HK-2 (cell line): ENCODE results near the gene HIBADH.

Source experiments
- DNase-seq: peaks from one replicate; pipeline ENCODE4 v3.0.0-alpha.2; 2018; ENCODE audit not compliant: unreplicated experiment

The HIBADH gene

DNA sequence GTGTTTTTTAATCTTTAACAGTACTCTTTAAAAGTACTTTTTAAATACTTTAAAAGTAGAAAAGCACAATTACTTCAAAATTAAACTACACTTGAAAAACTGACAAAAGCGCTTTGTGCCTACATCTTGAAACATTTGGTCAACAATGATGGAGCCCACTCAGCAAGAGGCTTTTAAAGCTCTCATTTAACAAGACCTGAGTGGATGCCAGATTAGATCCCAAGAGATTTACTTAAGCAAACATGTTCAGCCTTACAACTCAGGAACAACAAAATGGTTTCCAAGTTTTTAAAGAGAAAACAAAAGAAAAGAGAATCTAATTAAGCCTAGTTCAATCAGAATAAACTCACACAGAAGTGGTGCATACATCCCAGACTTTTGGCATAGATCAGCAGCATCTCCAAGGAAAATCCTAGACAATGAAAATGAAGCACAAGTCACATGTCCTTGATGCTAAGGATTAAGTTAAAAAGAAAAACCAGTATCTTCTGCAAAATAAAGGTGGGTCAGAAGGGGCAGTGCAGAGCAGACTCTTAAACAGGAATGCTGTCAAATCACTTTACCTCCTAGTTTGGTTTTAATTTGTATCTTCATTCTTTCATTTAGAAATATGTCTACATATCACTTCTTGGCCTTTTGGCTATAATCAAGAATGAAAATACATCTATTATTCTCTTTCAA, 26.2 kb downstream of the HIBADH start:
- DNase-seq = no peak

DNA sequence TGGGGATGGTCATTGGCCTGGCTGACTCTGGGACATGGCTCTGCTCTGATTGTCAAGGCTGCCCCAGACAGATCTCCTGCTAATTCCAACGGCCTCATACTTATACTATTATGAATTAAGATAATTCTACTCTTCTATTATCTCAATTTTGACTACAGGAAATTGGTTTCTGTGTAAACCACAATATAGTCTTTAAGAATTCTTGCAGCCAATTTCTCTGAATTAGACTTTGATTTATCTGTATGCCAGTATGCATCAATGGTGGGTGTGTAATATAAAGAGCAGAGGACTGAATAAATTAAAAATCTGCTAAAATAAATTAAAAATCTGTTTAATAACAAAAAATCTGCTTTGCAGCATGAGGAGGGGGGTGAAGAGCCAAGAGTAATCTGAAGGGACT, 27.0 kb downstream of the HIBADH start:
- no peak for DNase-seq

DNA sequence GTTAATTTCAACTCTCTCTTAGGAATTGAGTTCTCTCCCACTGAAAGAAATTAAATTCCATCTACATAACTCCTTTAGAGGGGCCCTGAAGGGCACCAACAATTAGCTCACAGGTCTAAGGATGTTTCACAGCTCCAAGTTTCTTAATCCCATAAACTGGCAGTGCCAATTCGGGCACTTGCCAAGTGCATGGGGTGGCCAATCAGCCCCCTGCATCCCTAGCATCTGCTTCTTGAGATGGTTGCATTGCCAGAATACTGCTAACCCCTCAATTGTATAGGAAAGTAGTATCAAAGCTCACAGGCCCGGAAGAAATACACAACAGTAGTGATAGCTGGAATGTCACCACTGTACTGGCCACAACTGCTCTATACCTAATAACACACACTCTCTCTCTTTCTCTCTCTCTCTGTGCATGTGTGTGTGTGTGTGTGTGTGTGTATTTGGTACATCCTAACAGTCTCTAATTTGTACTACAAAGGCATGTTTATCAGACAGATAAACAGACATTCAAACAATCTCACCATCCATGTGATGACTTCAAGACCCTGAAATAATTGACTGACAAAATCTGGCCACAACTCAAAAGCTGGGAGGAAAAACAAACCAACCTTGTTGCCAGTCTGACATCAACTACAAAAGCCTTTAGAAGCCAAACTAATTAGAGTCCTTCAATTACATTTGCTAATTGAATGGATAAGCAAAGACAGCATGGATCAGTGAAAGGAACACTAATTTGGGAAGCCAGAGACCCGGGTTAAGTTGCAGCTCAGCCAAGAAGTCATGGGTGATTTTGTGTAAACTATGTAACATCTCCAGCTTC, 27.8 kb downstream of the HIBADH start:
- no peak for DNase-seq

DNA sequence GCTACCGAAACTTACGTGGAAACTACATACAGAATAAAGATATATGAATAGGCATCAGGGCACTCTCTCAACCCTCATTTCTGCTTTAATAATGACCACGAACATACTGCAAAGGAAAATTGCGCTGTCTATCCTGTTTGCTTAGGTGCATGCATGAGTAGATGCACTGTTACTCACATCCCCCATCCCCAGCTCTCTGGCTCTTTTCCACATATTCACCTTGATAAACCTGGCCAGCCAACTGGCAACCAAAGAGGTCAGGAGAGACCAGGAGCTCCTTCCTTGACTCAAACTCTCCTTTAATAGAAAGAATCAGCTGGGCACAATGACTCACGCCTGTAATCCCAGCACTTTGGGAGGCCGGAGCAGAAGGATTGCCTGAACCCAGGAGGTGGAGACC, 29.6 kb downstream of the HIBADH start:
- DNase-seq = no peak

DNA sequence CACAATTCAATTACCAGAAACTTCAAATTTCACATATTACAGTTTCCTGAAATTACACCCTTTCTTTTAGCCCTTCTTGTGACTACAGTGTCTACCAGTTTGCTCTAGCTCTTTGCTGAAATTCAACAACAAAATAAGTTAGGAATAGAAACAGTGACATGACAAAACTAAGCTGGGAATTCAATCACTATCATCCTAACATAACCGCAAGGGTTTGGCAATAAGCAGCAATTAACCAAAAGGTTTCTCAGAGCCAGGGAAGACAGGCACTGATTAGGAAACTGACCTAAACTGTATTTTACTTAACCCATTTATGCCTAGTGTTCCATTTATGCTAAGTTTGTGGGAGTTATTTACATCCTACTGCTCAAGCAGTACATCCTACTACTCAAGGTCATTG, 31.3 kb downstream of the HIBADH start:
- no peak for DNase-seq

DNA sequence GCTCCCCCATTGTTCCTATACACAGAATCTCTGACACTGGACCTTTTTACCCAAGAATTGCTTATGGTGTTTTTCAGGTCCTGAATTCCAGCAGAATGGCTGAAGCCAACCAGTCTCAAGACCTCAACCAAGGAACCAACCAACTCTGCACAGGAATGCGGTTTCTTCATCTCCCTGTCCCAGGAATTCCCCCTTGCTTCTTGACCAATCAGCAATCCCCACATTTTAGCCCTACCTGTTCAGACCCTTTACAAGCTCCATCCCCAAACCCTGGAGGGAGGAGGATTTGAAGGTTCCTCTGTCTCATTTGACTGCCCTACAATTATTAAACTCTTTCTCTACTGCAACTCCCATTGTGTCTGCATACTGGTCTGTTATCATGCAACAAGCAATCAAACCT, 35.5 kb downstream of the HIBADH start:
- DNase-seq = no peak

DNA sequence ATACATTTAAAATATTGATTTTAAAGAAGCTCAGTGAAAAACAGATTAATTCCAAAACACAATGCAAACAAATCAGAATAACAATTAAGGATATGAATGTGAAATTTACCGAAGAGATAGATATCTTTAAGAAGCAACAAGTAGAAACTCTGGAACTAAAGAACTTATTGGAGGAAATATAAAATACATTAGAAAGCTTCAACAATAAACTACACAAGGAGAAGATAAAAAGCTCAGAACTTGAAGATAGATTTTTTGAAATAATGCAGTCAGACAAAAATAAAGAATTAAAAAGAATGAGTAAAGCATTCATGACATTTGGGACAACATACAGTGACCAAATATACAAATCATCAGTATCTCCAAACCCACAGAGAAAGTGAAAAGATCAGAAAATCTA, 43.2 kb downstream of the HIBADH start:
- no peak for DNase-seq

DNA sequence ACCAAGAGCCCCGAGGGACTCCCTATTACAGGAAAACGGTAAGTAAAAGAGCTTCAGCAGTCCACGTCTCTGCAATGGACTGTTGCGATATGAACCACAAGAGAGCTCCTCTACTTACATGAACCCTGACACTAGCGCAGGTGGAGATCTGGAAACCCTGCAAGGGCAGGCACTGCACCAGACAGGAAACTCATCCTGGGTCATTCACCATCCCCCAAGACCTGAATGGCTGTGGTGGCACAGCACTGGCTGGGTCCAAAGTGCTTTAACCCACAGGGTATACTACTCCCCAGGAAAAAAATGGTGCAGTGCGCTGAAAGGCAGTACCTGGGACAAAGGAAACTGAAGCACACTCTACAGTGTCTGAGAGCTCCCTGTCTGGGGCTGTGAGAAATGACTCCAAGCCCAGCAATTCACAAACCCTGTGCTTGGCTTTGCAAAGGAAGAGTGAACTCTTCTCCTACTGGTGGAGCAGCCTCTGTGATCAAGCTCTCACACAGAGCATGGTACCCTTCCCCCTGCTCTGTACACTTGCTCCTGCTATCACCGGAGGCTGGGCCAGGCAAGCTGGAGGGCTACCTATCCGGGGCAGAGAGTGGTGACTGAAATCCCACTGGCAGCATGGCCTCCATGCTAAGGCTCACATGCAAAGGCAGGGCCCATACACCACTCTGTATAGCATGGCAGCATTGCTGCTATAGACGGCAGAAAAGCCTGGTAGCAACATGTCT, 44.9 kb downstream of the HIBADH start:
- no peak for DNase-seq

DNA sequence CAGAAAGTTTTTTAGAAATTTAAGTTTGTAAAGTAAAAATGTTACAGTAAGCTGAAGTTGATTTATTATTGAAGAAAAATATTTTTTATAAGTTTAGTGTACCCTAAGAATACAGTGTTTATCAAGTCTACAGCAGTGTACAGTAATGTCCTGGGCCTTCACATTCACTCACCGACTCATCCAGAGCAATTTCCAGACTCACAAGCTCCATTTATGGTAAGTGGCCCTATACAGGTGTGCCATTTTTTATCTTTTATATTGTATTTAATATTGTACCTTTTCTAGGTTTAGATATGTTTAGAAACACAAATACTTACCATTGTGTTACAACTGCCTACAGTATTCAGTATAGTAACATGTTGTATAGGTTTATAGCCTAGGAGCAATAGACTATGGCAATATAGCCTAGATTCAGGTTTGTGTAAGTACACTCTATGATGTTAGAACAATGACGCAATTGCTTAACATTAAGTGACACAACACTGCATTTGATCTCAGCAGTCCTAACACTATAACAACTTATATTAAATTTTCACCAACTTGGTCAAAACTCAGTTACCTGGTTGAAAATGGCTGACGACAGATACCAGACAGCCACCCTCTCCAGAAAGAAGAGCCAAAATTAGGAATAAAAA, 45.7 kb downstream of the HIBADH start:
- no peak for DNase-seq

DNA sequence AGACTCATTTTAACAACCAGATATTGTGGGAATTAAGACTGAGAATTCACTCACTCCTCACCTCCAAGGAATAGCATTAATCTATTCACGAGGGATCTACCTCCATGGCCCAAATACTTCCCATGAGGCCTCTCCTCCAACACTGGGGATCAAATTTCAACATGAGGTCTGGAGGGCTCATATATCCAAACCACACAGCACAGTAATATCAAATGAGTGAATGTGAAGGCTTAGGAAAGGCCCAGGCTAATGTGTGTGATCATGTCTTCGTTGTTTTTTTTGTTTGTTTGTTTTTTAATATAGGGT, 46.5 kb downstream of the HIBADH start:
- no peak for DNase-seq

DNA sequence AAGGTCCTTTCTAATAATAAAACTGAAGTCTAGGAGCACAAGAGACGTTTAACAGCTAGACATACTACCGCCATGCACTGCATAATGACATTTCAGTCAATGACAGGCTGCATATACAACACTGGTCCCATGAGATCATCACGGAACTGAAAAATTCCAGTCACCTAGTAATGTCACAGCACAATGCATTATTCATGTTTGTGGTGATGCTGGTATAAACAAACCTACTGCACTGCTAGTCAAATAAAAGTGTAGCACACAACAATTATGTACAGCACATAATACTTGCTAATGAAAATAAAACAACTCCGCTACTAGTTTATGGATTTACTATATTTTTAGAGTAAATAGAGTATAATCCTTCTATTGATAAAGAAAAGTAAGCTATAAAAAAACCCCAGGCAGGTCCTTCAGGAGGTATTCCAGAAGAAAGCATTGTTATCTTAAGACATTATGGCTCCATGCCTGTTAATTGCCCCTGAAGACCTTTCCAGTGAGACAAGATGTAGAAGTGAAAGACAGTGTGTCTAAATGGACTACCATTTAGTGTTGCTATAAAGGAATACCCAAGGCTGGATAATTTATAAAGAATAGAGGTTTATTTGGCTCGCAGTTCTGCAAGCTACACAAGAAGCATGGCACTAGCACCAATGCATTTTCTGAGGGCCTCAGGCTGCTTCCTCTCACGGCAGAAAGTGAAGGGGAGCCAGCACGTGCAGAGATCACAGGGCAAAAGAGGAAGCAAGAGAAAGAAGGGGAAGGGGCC, 47.1 kb downstream of the HIBADH start:
- no peak for DNase-seq

DNA sequence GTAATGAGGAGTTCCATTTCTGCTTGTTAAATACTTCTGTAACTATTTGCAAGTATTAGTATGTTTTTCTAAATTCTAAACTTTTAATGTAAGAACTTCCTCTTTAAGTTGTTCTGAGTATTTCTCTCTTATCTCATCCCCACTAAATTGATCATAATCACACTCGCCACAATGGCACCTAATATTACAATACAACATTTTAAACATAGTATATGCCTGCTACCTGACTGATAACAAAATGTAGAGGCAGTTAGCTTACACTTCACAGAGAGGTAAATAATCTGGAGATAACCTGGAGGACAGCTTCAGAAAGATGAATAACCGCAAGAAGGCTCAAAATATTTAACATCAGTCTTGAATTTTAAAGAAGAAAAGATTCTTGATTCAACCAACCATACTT, 48.6 kb downstream of the HIBADH start:
- no peak for DNase-seq

DNA sequence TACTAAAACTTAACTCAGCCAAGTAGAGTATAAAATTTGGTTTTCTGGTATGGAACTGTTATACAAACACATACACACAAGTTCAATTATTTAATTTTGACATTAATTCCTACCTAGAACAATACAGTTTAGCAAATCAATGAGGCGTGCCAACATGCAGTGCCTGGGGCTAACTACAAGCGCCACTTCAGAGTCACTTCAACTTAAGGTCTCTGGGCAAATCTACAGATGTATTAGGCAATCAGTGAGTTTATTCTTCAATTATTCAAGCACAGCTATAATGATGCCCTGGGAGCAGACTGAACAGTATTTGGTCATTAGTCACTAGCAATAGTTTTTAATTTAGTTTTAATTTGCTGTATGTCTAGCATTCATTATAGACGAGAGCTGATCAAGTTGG, 51.6 kb downstream of the HIBADH start:
- no peak for DNase-seq

DNA sequence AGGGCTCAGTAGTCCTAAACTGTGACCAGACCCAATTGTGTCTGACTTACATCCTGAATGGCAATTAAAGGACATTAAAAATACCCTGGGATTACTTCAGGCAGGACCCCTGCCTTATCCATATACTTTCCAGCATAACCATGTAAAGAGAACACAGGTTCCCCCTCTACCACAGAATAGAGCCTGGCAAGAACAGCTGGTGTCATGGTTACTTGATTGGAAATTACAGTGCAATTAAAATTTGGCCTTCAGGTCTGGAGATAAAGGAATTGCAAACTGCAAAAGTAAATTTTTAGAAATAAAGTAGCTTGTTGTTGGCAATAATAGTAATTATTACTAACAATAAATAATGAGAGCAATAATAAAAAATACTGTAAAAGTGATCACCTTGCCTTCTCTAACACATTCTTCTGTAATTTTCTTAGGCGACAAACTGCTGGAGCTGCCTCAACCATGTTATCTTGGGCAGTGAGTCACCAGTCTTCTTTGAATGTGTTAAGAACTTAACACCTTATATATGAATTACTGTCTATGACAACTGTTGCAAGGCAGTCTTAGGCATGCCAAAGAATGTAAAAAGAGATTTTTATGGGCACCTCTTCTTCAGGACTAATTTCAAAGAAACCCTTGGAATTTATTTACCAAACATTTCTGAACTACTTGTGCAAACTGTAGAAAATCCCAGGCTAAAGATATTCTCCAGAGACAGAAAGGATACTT, 53.7 kb downstream of the HIBADH start:
- no peak for DNase-seq

DNA sequence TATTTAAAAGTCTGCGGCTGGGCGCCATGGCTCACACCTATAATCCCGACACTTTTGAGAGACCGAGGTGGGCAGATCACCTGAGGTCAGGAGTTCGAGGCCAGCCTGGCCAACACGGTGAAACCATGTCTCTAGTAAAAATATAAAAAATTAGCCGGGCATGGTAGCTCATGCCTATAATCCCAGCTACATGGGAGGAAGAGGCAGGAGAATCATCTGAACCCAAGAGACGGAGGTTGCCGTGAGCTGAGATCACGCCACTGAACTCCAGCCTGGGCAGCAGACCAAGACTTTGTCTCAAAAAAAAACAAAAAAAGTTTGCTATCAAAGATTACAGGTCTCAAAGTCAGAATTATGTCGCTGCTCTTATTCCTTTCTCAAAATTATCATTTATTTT, 55.5 kb downstream of the HIBADH start:
- no peak for DNase-seq

DNA sequence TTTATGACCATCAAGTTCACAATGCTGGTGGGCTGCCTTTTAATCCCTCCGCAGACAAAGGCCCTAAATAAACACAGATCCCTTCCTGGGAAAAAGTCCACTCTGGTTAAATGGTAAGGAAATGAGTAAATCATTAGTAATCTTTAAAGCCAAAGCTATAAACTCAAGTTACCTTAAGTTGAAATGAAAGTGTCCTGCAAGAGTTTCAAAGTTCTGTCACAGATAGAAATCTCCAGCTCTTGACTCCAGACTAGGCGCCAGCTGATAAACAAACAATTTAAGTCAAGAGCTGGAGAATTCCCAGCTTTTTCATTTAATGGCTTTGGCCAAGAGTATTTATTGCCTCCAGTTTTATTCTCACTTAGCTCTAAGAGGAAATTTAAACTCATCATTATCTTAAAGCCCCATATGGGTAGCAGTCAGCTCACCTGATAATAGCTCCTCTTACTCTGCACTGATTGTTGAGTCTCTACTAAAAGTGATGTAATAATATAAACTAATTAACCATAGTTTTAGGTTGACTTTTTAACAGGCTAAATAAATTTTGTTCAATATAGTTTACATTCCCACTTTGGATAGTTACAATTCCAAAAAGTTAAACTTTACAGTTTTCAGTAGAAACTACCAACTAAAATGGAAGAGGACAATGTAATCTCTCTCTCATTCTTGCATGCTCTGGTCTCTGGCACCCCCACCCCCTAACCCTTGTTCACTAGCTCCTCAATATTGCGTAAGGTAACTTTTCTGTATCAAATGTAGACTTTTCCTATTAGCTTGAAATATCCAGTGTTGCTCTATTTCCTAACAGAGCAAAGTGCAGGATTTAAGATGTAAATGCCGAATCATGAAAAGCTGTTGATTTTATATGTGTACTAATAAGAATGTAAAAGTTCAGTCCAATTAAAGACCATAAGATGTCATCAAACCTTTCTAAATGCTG, 56.1 kb downstream of the HIBADH start:
- no peak for DNase-seq

DNA sequence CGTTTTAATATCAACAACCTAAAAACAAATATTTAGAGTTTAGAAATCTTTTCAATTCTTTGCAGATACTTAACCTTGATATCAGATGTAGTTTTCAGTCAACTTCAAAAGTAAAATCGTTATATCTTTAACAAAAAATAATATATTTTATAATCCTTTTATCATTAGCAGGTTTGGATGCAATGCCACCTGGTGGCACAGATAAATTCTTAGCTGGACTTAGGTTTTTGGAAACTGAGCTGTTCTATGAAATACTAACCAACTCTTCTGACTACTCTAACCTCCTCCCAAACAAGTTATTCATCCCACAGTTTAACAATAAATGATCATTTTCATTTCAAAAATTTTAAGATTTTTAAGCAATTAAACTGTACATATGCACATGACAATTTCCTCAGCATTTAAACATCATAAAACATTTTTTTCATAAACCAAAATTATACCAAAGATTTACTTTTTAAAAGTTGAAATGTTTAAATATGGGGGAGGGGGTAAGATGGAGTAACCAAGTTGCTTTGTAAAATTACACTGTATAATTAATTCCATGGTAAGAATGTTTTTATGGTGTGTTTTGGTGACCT, 56.9 kb downstream of the HIBADH start:
- no peak for DNase-seq

DNA sequence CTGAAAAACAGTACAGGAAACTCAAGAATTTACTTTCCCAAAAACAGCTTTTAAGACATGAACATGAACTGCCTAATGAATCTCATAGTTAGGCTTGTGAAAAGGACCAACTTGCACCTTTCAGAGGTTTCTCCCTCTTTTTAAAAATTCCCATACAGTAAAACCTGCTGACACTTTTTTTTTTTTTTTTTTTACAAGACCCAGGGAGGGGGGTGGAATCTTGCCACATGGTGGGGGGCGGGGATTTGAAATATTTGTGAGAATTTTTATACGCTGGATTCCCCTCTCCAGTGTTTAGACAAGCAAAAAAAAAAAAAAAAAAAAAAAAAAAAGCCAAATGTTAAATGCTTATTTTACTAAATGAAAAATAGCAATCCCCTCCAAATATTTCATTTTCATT, 57.4 kb downstream of the HIBADH start:
- DNase-seq = no peak

DNA sequence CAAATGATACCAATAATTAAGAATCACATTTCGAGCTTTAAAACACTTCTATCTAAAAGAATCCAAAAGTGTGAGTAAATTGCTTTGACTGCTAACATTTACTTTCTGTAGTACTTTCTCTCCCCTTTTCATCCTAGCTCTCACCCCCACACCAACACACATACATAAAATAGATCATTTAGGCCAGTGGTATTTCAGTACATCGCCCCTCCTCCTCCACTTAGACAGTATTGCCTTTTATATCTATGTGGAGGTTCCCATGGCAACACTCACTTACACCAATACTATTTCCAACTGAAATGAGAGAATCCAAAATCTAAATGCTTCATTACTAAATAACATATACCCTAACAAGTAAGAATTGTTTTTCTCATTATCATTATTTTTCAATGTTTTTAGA, 58.9 kb downstream of the HIBADH start:
- no peak for DNase-seq

DNA sequence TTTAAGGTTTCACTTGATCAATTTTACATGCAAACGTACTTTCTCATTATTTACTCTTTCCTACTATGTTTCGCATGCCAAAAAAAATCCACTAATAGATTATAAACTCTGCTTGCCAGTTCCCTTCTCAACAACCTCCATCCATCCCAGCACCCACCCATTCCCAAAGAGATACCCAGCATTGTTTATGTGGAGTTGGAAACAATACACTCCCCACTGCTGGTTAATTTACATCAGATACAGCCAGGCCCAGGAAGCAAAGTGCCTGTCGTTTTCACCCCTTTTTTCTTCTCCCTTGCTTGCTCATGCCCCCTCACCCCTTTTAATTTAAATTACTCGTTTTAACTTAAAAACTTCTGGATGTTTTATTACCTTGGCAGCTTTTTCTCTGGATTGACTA, 59.9 kb downstream of the HIBADH start:
- DNase-seq = no peak
